Stimulated activated CD8-positive, alpha-beta memory T cell treated with anti-CD3 and anti-CD28 coated beads, Interleukin-15, amount 100 ng/mL, for 24 hours (primary cell): Measurements from ENCODE around the gene PAK4.
A peak's percentile ranks its signal among the peaks of the same experiment; 100 is the strongest.
"Not testable (repeated sequence)": the region's sequence is repeated elsewhere in the genome, so short reads cannot be mapped to it uniquely, and the experiment has no call there.

Experiments
- DNase-seq: peaks from one replicate; pipeline ENCODE4 v3.0.0-alpha.2; 2020; ENCODE audit warnings: low read depth

PAK4 gene

DNA sequence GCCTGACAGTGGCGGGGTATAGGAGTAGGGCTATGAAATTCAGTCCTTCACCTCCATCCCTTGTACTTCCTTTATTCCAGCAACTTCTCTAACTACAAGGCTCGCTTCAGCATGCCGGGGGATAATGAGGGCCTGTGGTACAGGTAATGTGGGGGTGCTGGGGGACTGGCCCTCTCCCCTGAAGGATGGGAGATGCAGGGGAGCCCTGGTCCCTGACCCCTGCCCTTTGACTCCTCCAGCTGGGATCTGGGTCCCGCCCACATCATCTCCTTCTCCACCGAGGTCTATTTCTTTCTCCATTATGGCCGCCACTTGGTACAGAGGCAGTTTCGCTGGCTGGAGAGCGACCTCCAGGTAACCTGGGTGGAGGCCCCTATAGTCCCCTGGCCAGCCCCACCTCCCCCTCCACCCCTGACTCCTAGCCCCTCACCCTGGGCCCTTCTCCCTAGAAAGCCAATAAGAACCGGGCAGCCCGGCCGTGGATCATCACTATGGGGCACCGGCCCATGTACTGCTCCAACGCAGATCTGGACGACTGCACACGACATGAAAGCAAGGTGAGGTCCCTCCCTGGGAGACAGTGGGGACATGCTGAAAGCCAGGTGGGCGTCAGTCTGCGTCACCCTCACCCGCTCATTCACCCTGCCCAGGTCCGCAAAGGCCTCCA lies 25.0 kb upstream of the PAK4 start:
- no peak for DNase-seq

- no peak for DNase-seq
Observed at GRCh38 chr19:39103151-39103550, 22.4 kb upstream of the PAK4 start.

GRCh38 chr19:39104186-39104596 lies 21.4 kb upstream of the PAK4 start:
- DNase-seq = no peak

- no peak for DNase-seq
Observed at GRCh38 chr19:39106194-39106593, 19.4 kb upstream of the PAK4 start.

GRCh38 chr19:39109641-39110040 lies 15.9 kb upstream of the PAK4 start:
- DNase-seq = no peak

DNA sequence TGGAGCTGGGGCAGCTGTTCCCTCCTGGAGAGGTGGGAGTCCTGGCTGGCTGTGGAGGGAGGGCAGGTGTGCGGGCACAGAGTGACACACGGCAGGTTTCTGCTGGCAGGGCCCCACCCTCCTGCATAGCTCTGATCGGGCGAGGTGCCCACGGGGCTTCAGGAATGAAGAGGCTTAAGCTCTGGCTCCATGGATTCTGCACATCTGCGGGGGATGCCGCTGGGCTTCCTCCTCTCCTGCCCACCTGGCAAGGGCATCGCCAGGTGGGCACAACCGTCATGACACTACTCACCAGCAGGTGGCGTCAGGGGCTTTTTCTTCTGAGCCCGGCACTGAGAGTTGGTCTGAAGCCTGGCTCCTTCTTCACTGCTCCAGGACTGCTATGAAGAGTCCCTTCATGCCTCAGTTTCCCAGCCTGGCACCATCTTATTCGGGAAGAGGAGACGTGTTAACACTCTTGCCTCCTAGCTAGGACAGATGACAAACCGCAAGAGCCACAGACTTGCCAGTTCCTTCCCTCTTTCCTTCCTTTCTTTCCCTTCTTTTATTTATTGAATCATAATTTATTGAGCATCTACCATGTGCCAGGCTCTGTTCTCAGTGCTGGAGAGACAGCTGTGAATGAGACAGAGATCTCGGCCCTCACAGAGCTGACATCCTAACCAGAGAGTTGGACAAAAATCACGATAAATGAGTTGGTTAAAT lies 15.2 kb upstream of the PAK4 start:
- peak; percentile 48 for DNase-seq

GRCh38 chr19:39111593-39112199 lies 13.9 kb upstream of the PAK4 start:
- no peak for DNase-seq

GRCh38 chr19:39112338-39112890 lies 13.2 kb upstream of the PAK4 start:
- DNase-seq = no peak

- no peak for DNase-seq
Observed at GRCh38 chr19:39113199-39113598, 12.4 kb upstream of the PAK4 start.

DNA sequence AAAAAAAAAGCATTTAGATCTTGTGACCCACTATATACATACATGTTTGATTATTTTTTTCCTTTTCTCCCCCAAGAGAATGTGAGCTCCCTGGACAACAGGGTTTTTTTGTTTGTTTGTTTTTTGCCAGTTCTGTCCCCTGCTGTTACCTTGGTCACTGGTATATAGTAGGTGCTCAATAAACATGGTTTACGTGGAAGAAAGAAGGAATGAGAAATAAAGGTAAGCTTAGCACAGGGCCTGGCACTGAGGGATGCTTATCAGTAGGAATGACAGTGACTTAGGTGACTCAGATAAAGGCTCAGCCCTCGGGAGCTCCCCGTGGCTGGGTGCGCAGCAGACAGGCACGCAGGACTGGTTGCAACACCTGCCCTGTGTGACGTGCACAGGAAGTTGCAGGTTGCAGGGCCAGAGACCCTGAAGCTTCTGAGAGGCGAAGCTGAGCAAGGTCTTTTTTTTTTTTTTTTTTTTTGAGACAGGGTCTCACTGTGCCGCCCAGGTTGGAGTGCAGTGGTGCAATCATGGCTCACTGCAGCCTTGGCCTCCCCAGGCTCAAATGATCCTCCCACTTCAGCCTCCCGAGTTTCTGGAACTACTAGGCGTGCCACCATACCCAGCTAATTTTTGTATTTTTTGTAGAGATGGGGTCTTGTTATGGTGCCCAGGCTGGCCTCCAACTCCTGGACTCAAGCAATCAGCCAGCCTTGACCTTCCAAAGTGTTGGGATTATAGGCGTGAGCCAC lies 10.3 kb upstream of the PAK4 start:
- DNase-seq = no peak

GRCh38 chr19:39117023-39117422 lies 8.6 kb upstream of the PAK4 start:
- DNase-seq = not testable (repeated sequence)

DNA sequence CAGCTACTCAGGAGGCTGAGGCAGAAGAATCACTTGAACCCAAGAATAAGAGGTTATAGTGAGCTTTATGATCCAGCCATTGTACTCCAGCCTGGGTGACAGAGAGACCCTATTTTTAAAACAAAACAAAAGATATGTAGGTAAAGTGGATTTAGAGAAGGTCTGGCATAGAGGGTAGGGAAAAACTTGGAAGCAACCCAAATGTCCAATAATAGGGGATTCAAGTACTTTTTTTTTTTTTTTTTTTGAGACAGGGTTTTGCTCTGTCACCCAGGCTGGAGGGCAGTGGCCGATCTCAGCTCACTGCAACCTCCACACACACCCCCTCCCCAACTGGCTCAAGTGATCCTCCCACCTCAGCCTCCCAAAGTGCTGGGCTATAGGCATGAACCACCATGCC lies 5.8 kb upstream of the PAK4 start:
- no peak for DNase-seq

DNA sequence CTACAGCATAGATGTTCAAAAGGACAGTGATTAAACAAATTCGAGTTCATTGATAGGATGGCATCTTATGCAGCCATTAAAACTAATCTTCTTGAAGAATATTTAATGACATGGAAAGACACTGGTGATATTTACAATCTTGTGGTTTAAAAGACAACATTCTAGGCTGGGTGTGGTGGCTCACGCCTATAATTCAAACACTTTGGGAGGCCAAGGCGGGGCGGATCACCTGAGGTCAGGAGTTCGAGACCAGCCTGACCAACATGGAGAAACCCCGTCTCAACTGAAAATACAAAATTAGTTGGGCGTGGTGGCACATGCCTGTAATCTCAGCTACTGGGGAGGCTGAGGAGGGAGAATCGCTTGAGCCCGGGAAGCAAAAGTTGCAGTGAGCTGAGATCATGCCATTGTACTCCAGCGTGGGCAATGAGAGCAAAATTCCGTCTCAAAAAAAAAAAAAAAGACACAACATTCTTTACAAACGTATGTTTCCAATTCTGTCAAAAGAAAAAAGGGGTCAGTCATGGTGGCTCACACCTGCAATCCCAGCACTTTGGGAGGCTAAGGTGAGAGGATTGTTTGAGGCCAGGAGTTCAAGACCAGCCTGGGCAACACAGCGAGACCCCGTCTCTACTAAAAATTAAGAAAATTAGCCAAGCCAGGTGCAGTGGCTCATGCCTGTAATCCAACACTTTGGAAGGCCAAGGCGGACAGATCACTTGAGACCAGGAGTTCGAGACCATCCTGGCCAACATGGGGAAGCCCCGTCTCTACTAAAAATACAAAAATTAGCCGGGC lies 2.5 kb upstream of the PAK4 start:
- no peak for DNase-seq

DNA sequence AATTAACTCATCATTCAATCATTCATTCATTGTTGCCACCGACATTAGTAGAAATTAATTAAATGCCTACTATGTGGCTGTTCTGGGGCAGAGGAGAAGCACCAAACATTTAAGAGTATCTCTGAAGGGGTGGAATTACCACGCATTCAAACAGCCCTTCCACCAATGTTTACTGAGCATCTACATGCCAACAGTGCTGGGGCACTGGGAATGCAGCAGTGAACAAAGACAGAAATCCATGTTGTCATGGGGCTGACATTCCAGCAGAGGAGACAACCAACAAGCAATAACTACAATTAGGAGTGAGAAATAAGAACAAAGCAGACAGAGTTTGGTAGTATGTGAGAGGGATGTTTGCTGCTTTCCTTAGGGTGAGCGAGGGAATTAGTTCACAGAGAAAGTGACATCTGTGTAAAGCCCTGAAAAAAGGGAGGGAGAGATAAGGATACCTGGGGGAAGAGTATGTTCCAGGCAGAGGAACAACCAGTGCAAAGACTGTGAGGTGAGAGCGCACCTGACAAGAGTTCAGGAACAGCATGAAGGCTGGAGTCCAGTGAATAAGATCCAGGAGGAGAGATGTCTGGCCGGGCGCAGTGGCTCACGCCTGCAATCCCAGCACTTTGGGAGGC lies 1.3 kb upstream of the PAK4 start:
- no peak for DNase-seq

- no peak for DNase-seq
Observed at GRCh38 chr19:39125199-39125553, 410 bp upstream of the PAK4 start.

- DNase-seq = no peak
Observed at GRCh38 chr19:39126312-39127187, 964 bp downstream of the PAK4 start.

GRCh38 chr19:39127812-39128515 lies 2.4 kb downstream of the PAK4 start:
- DNase-seq = no peak

DNA sequence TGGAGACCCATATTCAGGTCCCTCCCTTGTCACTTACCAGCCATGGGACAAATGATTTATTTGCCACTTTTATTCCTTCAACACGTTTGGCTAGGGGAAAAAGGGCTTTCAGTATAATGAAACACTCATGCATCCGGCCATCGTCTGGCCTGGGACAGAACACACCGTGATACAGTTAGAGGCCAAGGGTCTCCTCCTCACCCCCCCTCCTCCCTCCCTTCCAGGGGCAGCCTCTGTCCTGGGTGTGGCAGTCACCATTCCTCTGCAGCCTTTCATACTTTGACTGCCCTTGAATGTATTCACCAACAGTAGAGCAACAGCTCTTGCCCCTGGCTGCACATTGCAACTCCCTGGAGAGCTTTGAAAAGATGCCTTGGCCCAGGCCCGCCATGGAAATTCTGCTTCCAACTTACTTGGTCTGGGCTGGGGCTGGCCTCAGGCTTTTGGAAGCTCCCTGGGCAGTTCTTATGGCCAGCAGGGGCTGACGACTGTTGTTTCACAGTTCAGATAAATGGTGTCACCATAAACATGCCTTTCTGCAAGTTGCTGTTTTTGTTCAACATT lies 3.0 kb downstream of the PAK4 start:
- DNase-seq = no peak

- no peak for DNase-seq
Observed at GRCh38 chr19:39129116-39129515, 3.5 kb downstream of the PAK4 start.
